Upper lobe of left lung (tissue), 4 donors: ENCODE data around the gene FFAR2.

ENCODE experiments used
- EP300 ChIP-seq, 4 donors: sonication (generic); formaldehyde crosslinking; IDR thresholded peaks; one replicate each; pipeline ENCODE4 v1.5.1; 2017; ENCODE audit warnings: antibody characterized with exemption in 4 of 4, control low read depth in 2 of 4
- POLR2AphosphoS5 ChIP-seq, 2 donors: sonication (generic); formaldehyde crosslinking; IDR thresholded peaks; one replicate each; pipeline ENCODE4 v1.5.1; 2017; ENCODE audit warnings: antibody characterized with exemption in 2 of 2
- TF ChIP-seq, protein P1 (sequence below), 6 experiments: fragments of 450-650 bp in 4 of 6; fragments of 200-600 bp in 2 of 6; sonication (generic) in 2 of 6; IDR thresholded peaks; one replicate each; pipeline ENCODE4 v1.5.1; 2016 to 2019; ENCODE audit warnings: antibody characterized with exemption in 6 of 6

DNA sequence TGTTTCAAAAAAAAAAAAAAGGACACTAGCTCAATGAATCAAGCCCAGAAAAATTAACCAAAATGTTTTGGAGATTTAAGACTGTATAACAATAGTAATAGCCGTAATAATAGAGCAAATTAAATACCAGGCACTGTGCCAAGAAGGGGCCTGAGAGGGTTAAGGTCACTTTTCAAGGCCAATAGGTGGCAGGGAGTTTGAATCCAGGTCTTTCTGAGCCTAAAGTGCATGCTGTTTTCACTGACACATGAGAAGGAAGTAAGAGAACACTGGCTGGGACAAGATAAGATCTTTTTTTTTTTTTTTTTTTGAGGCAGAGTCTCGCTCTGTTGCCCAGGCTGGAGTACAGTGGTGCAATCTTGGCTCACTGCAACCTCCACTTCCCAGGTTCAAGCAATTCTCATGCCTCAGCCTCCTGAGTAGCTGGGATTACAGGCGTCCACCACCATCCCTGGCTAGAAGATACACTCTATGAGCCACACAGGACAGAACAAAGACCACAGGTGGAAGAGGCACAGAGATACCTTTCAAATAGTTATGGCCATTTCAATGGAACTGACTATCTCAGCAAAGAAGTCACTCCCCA, 7.7 kb downstream of the FFAR2 start:
- TF ChIP-seq, protein P1, sequence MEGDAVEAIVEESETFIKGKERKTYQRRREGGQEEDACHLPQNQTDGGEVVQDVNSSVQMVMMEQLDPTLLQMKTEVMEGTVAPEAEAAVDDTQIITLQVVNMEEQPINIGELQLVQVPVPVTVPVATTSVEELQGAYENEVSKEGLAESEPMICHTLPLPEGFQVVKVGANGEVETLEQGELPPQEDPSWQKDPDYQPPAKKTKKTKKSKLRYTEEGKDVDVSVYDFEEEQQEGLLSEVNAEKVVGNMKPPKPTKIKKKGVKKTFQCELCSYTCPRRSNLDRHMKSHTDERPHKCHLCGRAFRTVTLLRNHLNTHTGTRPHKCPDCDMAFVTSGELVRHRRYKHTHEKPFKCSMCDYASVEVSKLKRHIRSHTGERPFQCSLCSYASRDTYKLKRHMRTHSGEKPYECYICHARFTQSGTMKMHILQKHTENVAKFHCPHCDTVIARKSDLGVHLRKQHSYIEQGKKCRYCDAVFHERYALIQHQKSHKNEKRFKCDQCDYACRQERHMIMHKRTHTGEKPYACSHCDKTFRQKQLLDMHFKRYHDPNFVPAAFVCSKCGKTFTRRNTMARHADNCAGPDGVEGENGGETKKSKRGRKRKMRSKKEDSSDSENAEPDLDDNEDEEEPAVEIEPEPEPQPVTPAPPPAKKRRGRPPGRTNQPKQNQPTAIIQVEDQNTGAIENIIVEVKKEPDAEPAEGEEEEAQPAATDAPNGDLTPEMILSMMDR (IDR thresholded peaks at IDR 0.05), result no peak
- TF ChIP-seq EP300 (IDR thresholded peaks at IDR 0.05), result no peak
- no peak for TF ChIP-seq POLR2AphosphoS5 (IDR thresholded peaks at IDR 0.05)
